GM18498 (cell line): ENCODE measurements around the gene CPM.

Experiments
- ATAC-seq: cut with Tn5 transposase; IDR thresholded peaks from one replicate; pipeline ENCODE4 v1.9.1; 2021; ENCODE audit warnings: mild to moderate bottlenecking, moderate library complexity; ENCODE audit not compliant: unreplicated experiment

Gene CPM

GRCh38 chr12:68908076-68908475, 24.9 kb downstream of the CPM start:
- ATAC-seq, result no peak

DNA sequence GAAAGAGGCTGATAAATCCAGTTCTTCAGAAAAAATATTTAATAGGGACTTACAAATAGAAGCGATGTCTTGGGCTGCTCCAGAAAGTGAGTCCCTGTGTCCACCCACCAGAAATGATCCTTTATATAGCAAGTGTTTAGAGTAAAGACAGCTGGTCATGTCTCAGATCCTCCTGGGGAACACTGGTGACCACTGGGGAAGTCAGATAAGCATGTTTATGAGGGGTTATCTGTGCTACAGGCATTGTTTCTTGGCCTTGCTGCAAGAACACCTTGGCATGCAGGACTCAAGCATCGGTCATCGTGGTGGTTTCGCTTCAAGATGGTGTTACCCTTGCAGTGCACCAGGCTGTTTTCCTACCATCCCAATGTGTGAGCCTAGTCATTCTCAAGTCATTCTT, 27.2 kb downstream of the CPM start:
- ATAC-seq, result no peak

- ATAC-seq, result no peak
Measured at GRCh38 chr12:68904351-68904962, 28.5 kb downstream of the CPM start.

DNA sequence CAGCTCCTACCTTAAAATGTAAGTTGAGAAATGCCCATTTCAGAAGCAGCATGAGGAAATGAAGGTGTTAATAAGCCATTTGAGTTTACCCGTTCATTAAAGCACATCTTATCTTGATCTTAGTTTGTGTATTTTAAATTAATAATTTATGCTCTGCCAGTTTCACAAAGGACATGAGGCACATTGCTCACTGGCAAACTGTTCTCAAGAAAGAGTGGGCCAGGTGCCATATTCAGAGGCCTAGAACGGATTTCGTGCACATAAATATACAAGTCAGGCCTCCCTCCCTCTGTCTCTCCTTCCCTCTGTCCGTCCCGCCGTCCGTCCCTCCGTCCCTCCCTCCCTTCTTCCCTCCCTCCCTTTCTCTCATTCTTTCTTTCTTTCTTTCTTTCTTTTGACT, 29.5 kb downstream of the CPM start:
- ATAC-seq, result no peak

DNA sequence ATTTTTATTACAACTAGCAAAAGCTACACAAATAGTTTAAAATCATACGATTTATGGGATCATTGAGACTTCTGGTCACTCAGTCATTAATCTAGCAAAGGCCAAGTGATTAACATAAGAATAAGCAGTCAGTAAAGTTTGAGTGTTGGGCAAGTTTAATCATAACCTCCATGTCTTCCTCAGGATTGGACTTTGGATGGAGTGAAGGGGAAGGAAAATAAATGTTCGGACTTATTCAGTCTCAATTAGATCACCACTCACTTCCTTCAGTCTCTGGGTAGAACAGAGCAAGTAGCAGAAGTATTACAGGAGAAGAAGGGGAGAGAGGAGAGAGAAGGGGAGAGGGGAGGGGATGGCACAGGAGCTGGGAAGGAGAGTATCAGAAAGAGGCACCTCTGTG, 31.4 kb downstream of the CPM start:
- ATAC-seq, result no peak

GRCh38 chr12:68901145-68901544, 31.8 kb downstream of the CPM start:
- no peak for ATAC-seq

- ATAC-seq, result no peak
Measured at GRCh38 chr12:68900241-68900640, 32.7 kb downstream of the CPM start.

DNA sequence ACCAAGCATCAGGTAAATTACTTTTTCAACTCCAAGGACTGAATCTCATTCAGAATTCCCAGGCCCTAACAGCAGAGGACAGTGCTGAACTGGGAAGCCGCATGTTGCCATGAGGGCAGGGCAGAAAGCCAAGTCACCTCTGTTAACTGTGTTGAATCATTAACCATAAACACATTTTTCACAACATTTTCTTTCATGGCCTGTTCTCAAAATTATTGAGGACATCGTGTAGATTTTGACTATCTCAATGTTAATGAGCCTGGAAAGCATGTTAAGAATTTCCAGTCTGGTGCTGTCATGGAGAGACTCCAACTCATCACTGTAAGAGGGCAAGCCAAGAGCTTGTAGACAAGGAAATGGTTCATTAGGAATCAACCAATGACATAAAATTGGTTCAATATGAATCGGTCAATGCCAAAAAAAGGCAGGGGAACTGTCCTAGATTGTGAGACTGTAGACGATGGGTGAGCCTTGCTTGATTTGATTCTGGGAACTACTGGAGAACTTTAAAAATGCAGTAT, 33.7 kb downstream of the CPM start:
- ATAC-seq, result no peak

GRCh38 chr12:68896881-68897540, 36.0 kb downstream of the CPM start:
- no peak for ATAC-seq

GRCh38 chr12:68894276-68894855, 38.6 kb downstream of the CPM start:
- no peak for ATAC-seq

GRCh38 chr12:68893741-68894140, 39.2 kb downstream of the CPM start:
- ATAC-seq, result no peak

DNA sequence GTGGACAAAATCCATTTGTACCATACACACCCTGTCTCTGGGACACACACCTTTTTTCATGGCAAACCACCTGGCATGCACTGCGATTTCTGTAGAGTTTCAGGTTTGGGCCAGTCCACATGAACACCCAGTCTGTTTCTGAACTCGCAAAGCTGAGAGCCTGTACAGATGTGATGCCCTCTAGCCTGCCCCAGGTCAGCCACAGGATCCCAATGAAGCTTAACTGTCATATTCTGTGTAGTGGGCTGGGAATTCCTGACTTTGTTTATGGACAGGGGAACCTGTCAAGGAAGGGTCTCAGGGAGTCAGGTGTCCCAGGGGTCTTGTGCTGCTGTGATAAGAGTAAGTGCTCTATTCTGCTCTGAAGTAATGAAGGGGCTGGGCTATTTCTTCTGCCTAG, 39.8 kb downstream of the CPM start:
- no peak for ATAC-seq

DNA sequence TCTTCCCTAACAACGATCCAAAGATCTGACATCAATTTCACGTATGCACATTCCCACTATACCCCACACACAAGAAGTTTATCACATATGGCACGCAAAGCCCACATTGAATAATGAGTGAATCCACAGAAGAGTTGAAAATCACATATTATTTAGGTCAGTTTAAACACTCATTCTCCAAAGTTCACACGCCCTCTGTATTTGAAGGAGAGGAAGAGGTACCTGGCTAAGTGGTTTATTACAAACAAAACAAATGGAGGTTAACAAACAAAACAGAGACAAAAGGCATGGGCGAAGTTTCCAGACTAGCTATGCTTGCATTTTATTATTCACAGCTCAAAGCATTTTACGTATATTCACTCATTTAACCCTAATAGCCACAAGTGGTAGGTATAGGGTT, 41.8 kb downstream of the CPM start:
- ATAC-seq, result no peak

- no peak for ATAC-seq
Measured at GRCh38 chr12:68890701-68891113, 42.3 kb downstream of the CPM start.

DNA sequence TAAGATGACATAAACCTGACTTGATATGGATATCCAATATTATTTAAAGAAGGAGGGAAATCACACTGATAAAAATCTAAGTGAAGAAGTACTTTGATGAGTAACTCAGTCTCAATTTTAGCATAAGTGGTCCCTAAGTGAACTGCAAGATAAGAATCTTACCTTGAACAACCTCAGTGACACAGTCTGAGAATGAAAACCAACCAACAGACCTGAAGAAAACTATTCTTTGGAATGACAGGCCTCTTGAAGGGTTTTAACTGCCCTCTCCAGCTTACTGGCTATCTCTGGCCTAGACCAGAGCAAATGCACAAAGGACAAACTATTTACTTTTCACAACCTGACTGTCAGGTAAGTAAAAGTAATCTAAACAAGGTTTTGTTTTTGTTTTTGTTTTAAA, 44.7 kb downstream of the CPM start:
- no peak for ATAC-seq

GRCh38 chr12:68887641-68888040, 45.3 kb downstream of the CPM start:
- no peak for ATAC-seq

- no peak for ATAC-seq
Measured at GRCh38 chr12:68886636-68887572, 46.1 kb downstream of the CPM start.

DNA sequence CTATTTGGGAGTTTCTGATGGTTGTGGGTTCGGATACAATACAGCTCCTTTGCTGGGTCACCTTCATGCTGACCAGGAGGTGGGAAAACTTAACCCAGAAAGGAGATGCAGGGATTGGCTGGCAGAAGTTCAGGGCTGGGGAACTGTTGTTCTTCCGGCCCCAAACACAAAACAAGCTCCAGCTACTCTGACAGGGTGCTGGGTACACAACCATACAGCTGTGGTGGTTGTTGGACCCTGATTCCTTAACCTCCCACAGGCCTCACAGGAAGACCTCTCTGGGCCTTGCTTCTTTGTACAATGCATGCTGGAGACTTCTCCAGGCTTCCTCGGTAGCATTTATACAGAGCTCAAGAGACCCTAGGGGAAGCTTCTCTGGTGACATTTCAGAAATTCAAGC, 47.6 kb downstream of the CPM start:
- no peak for ATAC-seq

DNA sequence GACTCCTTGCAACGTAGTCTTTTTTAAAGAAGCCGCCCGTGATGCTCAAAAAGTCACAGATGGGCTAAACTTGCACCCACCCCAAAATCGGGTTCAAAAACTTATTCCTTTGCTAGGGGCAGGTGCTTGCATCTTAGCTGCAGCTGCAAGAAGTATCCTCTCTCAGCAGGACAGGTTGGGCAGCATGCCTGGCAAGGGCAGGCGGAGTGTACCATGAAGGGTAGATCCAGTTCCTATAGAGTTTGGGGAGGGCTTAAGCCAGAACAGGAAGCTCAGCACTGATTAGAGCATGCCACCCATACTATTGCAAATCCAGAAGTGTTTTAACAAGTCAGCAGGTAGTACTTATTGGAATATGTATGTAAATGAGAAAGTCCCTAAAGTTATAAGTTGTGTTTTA, 48.7 kb downstream of the CPM start:
- ATAC-seq, result no peak

- ATAC-seq, result no peak
Measured at GRCh38 chr12:68883151-68883550, 49.8 kb downstream of the CPM start.

DNA sequence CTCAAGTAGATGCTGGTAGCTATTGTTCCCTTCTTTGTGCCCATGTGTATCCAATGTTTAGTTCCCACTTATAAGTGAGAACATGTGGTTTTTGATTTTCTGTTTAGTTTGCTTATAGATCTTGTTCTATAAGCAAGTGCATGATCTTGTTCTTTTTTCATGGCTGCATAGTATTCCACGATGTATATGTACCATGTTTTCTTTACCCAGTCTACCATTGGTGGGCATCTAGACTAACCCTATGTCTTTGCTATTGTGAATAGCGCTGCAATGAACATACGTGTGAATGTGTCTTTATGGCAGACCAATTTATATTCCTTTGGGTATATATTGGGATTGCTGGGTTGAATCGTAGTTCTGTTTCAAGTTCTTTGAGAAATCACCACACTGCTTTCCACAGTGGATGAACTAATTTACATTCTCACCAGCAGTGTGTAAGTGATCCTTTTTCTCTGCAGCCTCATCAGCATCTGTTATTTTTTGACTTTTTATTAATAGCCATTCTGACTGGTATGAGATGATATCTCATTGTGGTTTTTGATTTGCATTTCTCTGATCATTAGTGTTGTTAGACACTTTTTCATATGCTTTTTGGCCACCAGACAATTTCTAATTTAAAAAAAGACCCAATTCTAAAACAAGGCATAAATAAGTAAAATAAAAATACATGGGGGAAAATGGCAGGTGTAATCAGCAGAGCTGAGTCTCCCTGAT, 50.6 kb downstream of the CPM start:
- ATAC-seq, result no peak
